Omental fat pad (tissue), 4 donors: Measurements from ENCODE around the gene ENTPD6. TPM values are rescaled to one million over a fixed set of nuclear protein-coding genes. Genes with fewer than 3 reads are reported as not detected.

Source experiments
- ATAC-seq: fragments of 150-250 bp; one replicate; pipeline ENCODE4 v1.9.1; 2016; ENCODE audit warnings: mild to moderate bottlenecking, moderate library complexity; ENCODE audit not compliant: low FRiP score
- DNase-seq: peaks from one replicate; pipeline ENCODE4 v3.0.0-alpha.2; 2019; ENCODE audit warnings: low spot score
- total RNA-seq, 4 donors: library from RNA; depleted of rRNA; stranded (reverse); fragments of >200 nt; gene quantifications; one replicate each; pipeline ENCODE4 v1.1.0, GENCODE V29; 2016
- TF ChIP-seq, protein P1 (sequence below), 3 donors: fragments of 450-650 bp; IDR thresholded peaks; one replicate each; pipeline ENCODE4 v1.5.1; 2016 to 2017; ENCODE audit warnings: antibody characterized with exemption in 3 of 3, mild to moderate bottlenecking in 3 of 3, moderate library complexity in 2 of 3

Gene ENTPD6
- total RNA-seq: 10 to 100 TPM; 44.6 to 71.0 (median 60.0) TPM

DNA sequence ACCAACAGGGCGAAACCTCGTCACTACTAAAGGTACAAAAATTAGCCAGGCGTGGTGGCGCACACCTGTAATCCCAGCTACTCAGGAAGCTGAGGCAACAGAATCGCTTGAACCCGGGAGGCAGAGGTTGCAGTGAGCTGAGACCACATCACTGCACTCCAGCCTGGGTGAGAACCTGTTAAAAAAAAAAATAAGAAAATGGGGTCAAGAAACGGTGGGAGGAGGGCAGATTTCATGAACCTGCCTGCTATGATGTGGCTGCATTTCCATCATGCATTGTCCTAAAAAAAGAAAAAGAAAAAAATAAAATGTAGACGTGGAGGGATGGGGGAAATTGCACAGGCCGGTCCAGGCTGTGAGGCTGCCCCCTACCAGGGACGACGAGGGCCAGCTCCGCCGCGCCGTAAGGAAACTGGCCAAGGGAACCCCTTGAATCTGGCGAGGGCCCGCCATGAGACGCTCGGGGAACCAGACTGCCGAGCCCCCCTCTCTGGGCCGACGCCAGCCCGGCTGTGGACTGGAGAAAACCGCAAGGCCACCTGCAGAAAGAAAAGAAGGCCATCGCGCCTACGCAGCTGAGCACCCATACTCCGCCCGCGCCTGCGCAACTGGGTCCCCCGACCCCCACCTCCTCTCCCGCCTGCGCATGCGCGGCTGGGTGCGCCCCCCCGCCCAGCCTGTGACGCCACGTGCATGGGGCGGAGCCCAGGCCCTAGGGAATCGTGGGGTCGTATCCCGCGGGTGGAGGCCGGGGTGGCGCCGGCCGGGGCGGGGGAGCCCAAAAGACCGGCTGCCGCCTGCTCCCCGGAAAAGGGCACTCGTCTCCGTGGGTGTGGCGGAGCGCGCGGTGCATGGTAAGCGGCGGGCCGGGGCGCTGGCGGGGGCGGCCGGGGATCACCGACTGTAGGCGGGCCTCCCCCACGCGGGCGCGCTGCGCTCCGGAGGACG, at the start of gene ENTPD6:
ENTPD6 (plus strand) TSS at position 699 of the 948 bp plus-strand sequence. CDS start 10,825 bp downstream, outside the sequence.
- ATAC-seq (peak; percentile 95), DNase-seq (peak; percentile 71)
- TF ChIP-seq, protein P1, sequence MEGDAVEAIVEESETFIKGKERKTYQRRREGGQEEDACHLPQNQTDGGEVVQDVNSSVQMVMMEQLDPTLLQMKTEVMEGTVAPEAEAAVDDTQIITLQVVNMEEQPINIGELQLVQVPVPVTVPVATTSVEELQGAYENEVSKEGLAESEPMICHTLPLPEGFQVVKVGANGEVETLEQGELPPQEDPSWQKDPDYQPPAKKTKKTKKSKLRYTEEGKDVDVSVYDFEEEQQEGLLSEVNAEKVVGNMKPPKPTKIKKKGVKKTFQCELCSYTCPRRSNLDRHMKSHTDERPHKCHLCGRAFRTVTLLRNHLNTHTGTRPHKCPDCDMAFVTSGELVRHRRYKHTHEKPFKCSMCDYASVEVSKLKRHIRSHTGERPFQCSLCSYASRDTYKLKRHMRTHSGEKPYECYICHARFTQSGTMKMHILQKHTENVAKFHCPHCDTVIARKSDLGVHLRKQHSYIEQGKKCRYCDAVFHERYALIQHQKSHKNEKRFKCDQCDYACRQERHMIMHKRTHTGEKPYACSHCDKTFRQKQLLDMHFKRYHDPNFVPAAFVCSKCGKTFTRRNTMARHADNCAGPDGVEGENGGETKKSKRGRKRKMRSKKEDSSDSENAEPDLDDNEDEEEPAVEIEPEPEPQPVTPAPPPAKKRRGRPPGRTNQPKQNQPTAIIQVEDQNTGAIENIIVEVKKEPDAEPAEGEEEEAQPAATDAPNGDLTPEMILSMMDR (IDR thresholded peaks at IDR 0.05): no peak

DNA sequence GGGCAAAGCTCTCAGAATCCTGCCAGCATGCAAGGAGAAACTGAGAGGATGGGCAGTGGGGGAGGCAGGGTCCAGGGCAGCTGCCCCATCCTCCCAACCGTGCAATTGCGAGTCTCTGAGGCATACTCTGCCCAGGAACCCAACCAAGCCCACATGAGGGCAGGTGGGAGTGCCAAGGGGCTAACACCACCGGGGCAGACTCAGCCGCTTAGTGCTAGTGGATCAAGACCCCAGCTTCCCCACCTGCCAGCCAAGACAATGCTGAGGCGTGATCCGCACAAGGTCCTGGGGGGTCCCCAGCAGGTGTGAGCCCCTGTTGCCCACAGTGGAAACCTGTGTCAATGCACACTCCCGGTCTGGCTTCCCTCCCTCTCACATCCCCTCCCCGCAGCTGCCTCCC, 48.5 kb upstream of the ENTPD6 start:
- DNase-seq: no peak
- TF ChIP-seq, protein P1 (IDR thresholded peaks at IDR 0.05): no peak
- no peak for ATAC-seq

DNA sequence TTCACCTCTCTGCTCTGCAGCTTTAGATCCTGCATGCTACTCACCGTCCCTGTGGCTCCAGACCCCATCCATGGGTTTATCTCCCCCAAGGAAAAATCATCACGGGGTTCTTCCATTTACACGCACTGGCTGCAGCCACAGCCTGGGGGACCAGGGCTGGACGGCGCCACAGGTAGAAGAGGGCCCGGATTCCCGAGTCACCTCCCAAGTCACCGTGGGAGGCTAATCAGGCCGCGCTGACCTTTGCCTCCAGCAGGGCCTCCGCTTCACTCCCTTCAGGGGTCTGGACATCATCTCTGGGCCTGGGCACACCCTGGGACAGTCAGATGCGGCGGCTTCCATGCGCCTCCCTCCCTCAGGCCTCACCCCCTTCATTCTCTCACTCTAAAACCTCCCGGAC, 47.8 kb upstream of the ENTPD6 start:
- ATAC-seq: no peak

DNA sequence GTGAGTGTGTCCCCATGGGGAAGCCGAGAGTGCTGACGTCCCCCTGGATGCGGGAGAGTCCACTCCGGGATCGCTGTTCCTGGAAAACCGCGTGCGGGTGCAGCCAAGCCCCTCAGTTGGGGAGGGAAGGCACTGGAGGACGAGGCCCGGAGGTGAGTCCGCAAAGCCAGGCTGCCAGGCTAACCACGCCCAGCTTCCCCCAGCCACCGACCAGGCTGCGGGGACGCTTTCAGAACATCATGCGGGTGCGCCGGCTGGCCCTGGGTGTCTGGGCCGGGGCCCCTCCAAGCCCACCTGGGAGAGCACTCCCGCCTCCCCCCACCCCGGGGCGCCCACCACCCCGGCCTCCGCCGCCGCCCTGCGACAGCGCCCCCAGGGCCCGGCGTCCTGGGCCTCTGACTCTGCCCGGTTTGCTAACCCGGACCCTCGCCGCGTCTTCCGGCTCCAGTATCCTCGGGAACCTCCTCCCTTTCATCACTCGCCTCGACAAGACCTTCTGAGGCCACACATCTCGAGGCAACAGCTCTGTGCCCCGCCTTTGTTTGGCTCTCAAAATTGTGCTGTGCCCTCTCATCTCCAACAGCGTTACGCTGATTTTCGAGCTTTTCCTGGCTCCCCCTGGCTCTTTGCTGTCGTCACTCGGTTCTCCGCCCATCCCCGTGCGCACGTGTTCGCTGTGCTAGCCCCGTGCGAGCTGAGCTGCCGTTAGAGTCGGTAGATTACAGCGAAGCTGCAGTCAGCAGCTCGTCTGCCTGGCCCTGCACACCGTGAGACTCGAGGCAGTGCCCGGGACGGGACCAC, 47.1 kb upstream of the ENTPD6 start:
- peak; percentile 33 for DNase-seq
- peak; percentile 87 for ATAC-seq

More for the DNA sequence above, 47.8 kb upstream of the ENTPD6 start:
- no peak for DNase-seq
- TF ChIP-seq, protein P1 (IDR thresholded peaks at IDR 0.05): no peak

DNA sequence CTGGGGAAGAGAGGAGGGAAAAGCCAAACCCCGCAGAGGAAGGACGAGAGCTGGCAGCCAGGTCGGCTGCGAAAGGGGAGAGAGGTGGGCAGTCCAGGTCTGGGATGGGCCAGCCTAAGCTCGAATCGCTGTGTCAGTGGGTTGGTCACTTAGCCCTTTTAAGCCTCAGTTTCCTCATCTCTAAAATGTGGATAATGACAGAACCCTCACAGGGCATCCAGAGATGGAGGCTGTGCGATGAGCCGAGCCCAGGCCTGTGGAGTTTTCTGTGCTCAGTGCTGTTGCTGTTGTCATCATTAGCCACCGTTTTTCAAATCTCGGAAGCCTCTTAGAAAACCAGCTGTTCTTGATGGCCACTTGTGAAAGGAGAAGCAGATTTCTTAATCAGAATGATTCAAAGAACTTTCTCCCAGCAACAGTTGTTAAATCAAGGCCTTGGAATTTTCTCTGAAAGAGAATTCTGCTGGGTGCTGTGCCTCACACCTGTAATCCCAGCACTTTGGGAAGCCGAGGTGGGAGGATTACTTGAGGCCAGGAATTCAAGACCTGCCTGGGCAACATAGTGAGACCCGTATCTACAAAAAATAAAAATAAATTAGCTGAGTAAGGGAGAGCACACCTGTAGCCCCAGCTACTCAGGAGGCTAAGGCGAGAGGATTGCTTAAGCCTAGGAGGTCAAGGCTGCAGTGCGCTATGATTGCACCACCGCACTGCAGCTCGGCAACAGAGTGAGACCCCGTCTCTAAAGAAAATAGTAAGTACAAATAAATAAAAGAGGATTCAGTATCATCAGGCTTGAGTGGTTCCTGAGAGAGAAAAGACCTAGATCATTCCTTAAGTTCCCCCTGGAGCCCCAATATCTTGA, 46.3 kb upstream of the ENTPD6 start:
- TF ChIP-seq, protein P1 (IDR thresholded peaks at IDR 0.05): no peak
- DNase-seq: no peak
- ATAC-seq: no peak

More for the DNA sequence above, 47.1 kb upstream of the ENTPD6 start:
- TF ChIP-seq, protein P1 (IDR thresholded peaks at IDR 0.05): no peak

DNA sequence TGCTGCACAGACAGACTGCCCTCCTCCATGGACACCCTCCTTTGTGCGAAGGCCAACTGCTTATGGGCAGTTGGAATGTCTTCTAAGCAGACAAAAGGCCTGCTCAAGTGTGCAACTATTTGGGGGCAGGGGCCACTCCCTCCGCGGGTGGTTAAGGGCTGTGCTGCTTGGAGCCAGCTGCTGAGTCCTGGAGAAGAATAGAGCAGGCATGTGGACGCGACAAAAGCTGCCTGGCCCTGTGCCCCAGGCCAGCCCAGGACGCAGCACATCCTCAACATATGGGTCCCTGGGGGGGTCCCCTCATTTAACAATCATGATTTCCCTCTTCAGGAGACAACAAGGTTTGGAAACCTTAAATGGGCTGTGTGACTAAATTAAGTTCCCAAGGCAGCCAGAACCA, 45.5 kb upstream of the ENTPD6 start:
- no peak for ATAC-seq
- no peak for DNase-seq
- TF ChIP-seq, protein P1 (IDR thresholded peaks at IDR 0.05): no peak
